SK-N-DZ (cell line): ENCODE measurements around the gene CAPZB.

ENCODE experiments used
- DNase-seq: peaks from one replicate; pipeline ENCODE4 v3.0.0-alpha.2; 2015; ENCODE audit warnings: low spot score

CAPZB gene

GRCh38 chr1:19387045-19387467, 98.3 kb downstream of the CAPZB start:
- DNase-seq, result no peak

DNA sequence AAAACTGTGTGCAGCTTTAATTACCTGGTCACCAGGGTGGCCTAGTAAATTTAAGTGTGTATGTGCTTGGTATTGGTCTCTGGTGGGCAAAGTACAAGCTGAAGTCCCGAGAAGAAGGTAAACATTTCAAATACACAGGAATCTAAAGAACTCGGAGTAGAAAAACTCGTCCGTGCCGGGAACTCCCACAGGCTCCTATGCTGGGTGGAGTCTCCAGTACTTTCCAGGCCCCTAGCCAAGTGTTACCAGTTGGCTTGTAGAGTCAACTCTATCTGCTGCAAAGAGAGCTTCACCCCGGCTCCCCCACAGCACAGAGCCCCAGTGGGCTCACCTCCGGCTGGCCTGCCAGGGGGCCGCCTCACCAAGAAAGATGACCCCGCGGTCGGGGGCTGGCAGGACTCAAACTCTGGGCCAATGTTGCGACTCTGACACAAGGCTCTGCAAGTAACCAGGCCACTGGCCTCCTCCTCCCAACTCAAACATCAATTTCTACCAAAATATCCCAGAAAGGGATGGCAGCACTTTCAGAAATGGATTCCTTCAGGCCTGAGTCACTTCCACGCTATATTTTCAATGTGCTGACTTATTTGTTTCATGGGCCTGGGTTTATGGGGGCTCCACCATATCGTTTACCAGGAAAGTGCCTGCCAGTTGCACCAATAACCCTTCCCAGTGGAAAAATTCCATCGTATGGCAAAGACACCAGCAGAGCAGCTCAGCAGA, 99.3 kb downstream of the CAPZB start:
- no peak for DNase-seq

DNA sequence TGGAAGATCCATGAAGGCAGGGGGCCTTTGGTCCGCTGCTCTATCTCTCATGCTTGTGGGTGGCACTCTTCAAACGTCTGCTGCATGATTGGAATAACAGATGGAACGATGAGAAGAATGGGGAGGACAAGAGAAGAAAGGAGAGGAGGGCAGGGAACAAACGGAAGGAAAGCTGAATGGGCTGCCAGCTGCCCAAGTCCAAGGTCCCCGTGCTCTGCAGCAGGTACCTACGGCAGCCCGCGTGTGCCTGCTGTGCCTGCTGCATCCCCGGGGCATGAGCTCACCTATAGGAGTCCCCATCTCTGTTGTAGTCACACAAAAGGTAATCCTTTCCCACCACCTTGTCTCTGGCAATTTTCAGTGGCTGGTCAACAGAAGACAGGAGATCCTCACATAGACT, 100.1 kb downstream of the CAPZB start:
- no peak for DNase-seq

- no peak for DNase-seq
Measured at GRCh38 chr1:19384772-19385187, 100.6 kb downstream of the CAPZB start.

DNA sequence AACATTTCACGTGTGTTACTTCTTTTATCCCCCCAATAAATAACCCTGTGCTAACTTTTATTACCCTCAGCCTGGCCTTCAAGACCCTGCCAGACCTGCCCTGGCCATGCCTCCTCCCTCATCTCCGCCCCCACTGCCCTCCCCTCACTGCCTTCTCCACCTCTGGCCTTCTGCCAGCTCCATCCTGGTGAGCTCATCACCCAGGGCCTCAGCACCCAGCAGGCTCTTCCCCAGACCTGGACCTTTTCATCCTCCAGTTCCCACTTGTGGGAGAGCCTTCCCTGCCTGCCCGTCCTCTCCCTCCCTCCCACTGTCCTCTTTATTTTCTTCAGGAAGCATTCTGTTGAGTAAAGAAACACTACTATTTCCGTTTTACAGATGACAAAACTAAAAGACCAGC, 101.2 kb downstream of the CAPZB start:
- no peak for DNase-seq

- DNase-seq, result no peak
Measured at GRCh38 chr1:19382222-19382621, 103.1 kb downstream of the CAPZB start.

- no peak for DNase-seq
Measured at GRCh38 chr1:19381261-19381660, 104.1 kb downstream of the CAPZB start.

DNA sequence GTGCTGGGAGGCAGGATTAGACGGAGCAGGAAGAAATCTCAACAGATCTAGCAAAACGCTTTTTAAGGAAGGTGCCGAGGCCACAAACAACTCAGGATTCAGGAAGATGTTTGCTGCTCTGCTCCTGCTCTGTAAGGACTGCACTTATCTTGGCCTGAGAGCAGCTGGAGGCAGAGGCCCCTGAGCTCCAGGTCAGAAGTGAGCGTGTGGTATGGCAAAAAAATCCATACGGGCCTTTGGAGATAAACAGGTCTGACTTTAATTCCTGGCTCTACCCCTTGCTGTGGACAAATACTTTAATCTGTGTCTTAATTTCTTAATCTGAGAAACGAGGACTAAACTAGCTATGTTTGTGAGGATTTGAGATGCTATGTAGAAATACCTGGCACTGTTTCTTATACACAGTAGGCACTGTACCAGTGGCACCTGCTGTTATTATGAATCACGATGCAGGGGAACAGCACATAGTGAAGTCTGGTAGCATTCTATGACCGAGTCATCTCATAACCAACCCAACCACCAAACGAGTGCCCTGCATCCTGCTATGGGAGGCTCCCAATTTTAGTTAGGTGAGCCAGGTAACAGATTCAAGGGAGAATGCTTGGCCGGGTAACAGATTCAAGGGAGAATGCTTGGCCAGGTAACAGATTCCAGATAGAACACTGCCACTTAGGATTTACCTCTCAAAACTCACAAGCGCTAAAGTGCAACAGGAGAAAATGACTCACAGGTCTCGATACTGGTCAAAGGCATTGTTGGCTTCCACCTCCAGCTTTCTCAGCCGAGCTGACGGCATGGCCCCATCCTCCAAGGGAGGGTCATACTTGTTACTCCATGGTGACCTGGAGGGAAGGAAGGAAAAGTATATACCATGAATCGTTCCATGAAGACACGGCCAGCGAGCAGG, 107.3 kb downstream of the CAPZB start:
- DNase-seq, result no peak

- no peak for DNase-seq
Measured at GRCh38 chr1:19376428-19377372, 108.6 kb downstream of the CAPZB start.

DNA sequence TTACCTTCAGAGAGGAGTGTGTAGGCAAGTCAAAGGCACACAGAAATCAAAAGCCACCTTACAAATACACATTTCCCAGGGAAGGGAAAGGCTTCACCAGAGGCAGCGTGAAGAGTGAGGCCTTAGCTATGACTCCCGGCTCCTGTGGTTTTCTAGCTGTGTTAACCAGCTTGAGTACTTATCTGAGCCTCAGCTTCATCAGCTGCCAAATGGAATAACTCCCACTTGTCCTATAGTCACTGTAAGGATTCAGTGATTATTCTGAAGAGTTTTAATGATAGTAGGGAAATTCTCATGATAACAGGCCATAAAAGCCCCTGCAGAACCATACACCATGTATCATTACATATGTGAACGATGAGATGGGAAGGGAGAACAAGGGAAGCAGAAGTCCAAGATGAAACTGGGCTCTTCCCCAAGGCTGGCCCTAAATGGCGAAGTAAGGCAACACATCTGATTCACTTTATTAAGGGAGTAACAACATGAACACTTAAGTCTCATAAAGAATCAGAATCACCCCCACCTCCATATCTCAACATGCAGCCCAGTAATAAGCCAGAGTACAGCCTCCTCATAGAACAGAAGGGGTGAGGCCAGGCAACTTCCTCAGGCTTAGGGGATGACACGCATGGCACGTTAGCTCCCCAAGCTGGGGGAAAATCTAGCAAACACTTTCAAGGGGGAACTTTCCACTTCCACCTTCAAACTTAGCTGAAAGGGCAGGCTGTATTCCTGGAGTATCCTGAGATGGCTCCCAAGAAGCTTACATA, 109.5 kb downstream of the CAPZB start:
- DNase-seq, result no peak

- DNase-seq, result no peak
Measured at GRCh38 chr1:19374926-19375325, 110.4 kb downstream of the CAPZB start.

- DNase-seq, result no peak
Measured at GRCh38 chr1:19374083-19374801, 111.1 kb downstream of the CAPZB start.

GRCh38 chr1:19373211-19374082, 111.9 kb downstream of the CAPZB start:
- DNase-seq, result no peak

- DNase-seq, result no peak
Measured at GRCh38 chr1:19372602-19373001, 112.7 kb downstream of the CAPZB start.

DNA sequence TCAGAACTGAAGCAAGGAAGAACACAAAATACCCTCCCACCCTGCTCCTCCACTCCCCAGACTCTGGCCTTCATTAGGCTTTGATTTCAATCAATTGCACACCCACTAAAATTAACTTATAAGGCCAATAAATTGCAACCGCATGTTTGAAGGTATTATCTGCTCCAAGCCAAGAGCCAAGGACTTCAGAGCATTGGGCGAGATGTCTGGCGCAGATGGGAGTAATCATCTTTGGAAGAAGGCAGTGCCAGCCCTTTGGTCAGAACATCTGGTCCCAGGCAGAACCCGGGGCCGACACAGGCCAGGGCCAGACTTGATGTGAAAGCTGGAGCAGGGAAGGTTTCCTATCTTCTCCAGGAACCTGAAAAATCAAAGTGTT, 113.2 kb downstream of the CAPZB start:
- no peak for DNase-seq

- no peak for DNase-seq
Measured at GRCh38 chr1:19371226-19372135, 113.9 kb downstream of the CAPZB start.

DNA sequence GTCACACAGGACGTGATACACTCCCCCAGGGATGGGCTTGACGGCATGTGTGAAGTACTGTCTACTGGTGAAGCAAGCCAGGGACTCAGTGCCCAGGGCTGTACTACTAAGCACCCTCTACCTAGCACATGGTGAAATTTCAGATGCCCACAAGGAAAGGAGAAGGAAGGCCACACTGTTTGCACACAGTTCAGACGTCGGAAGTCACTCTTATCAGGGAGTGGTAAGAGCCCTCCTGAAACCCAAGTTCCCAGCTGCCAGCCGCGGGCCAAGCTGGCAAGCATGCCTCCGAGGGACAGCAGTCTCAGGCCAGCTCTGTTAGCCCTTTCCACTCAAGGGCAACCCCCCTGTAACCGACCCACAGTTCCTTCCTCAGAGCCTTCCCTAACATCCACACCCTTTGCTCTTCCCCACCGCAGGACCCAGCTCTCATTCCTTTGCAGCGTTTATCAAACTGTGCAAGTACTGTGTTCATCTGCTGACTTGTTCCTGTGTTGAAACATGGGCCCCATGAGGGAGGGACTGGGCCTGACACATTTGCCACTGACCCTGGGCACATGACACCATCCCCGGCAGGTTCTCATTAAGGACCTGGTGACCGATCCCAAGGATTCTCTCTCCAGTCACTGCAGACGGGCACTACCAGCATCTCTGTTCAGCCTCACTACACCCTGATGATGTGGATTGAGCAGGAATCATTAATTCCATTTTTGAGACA, 114.7 kb downstream of the CAPZB start:
- DNase-seq, result no peak
